OCI-LY7 (cell line): ENCODE results near the gene SPX.

Experiments
- EZH2phosphoT487 ChIP-seq: fragments of 200-600 bp; sonication (generic); IDR thresholded peaks from 2 replicates; pipeline ENCODE4 v1.6.1; 2018; ENCODE audit warnings: low read depth, borderline replicate concordance, mild to moderate bottlenecking, mixed run types, antibody characterized with exemption, low read length, moderate library complexity, mixed read lengths
- TF ChIP-seq, protein P1 (sequence below): fragments of 200-600 bp; sonication (generic); conservative IDR thresholded peaks from 2 replicates; pipeline ENCODE4 v1.5.1; 2014; ENCODE audit warnings: mild to moderate bottlenecking, antibody characterized with exemption, low read length, moderate library complexity, mixed read lengths

DNA sequence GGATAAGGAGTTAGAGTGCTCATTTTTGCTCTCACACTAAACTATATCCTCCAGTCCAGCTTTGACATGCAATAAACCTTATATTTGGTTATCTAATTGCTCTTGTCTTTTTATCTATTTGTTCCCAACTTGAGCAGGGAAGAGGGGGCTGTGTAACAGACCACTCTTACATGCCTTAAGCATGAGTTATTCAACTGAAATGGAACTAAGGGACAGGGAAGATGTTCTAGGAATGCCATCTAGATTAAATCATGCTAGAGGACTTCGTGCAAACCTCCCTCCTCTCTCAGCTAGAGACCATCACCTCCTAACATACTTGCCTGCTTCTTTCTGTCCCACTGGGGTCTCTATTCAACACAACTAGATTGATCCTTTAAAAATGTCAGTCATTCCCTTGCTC lies 20.6 kb downstream of the SPX start:
- TF ChIP-seq, protein P1, sequence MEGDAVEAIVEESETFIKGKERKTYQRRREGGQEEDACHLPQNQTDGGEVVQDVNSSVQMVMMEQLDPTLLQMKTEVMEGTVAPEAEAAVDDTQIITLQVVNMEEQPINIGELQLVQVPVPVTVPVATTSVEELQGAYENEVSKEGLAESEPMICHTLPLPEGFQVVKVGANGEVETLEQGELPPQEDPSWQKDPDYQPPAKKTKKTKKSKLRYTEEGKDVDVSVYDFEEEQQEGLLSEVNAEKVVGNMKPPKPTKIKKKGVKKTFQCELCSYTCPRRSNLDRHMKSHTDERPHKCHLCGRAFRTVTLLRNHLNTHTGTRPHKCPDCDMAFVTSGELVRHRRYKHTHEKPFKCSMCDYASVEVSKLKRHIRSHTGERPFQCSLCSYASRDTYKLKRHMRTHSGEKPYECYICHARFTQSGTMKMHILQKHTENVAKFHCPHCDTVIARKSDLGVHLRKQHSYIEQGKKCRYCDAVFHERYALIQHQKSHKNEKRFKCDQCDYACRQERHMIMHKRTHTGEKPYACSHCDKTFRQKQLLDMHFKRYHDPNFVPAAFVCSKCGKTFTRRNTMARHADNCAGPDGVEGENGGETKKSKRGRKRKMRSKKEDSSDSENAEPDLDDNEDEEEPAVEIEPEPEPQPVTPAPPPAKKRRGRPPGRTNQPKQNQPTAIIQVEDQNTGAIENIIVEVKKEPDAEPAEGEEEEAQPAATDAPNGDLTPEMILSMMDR = no peak
- TF ChIP-seq EZH2phosphoT487 = no peak
